HCT116 (cell line): ENCODE data around the gene LRCH4. TPM values are rescaled to one million over a fixed set of nuclear protein-coding genes. Genes with fewer than 3 reads are reported as not detected.

Source experiments
- ATAC-seq: fragments of 200-7000 bp; cut with Tn5 transposase; 2 replicates; pipeline ENCODE4 v1.9.1; 2020; ENCODE audit warnings: mild to moderate bottlenecking, moderate library complexity
- BruUV-seq: library from RNA; stranded (reverse); fragments of 400-500 nt; replicated peaks from 2 replicates; lab custom pipeline; 2021; lab: Mats Ljungman, UMichigan
- CTCF ChIA-PET: fragments of 300-600 bp; sonication (Branson Sonifier 250); formaldehyde crosslinking; loops from one replicate; lab custom pipeline; 2021; ENCODE audit warnings: antibody characterized with exemption; lab: Charles Lee
- POLR2A ChIA-PET: fragments of 300-600, 350-600 bp; sonication (Branson Sonifier 250); formaldehyde crosslinking; loops from one replicate; lab custom pipeline; 2021; ENCODE audit warnings: antibody characterized with exemption; lab: Charles Lee
- RAD21 ChIA-PET, 2 experiments: fragments of 300-600 bp; sonication (Branson Sonifier 250); formaldehyde crosslinking; loops; one replicate each; lab custom pipeline; 2023; ENCODE audit warnings: low total read pairs in 2 of 2; ENCODE audit not compliant: uncharacterized antibody in 2 of 2, unreplicated experiment in 2 of 2, low non-redundant PET in 1 of 2; lab: Charles Lee
- DNase-seq: peaks from one replicate; pipeline ENCODE4 v3.0.0-alpha.2; 2010; ENCODE audit warnings: low read depth, low spot score
- H2AFZ ChIP-seq: fragments of 200-600 bp; shearing (Covaris generic), sonication (generic); 2 replicates; pipeline ENCODE4 v1.6.1; 2017; ENCODE audit warnings: low read depth, mixed run types, mixed read lengths, antibody characterized with exemption, low read length; ENCODE audit not compliant: poor library complexity, severe bottlenecking
- H3K27ac ChIP-seq: 2 replicates; pipeline ENCODE4 v1.5.1; 2012; ENCODE audit warnings: low read depth, low read length
- H3K27me3 ChIP-seq: fragments of 200-600 bp; sonication (generic); 2 replicates; pipeline ENCODE4 v1.6.1; 2016; ENCODE audit warnings: mixed run types, low read length, mixed read lengths; ENCODE audit not compliant: insufficient read depth
- H3K36me3 ChIP-seq, 2 experiments: fragments of 200-500 bp in 1 of 2; fragments of 200-600 bp in 1 of 2; sonication (Bioruptor generic) in 1 of 2; sonication (generic) in 1 of 2; 2 replicates each; pipeline versions ENCODE4 v1.5.1 to v1.6.1; 2014 to 2016; ENCODE audit warnings: low read length in 2 of 2, inconsistent platforms in 1 of 2, mixed read lengths in 1 of 2, mixed run types in 1 of 2; ENCODE audit not compliant: insufficient read depth in 2 of 2, control insufficient read depth in 1 of 2
- H3K4me1 ChIP-seq, 2 experiments: fragments of 200-600 bp in 1 of 2; sonication (generic) in 1 of 2; 2 replicates each; pipeline versions ENCODE4 v1.5.1 to v1.6.1; 2012 to 2017; ENCODE audit warnings: low read length in 2 of 2, inconsistent platforms in 1 of 2, mild to moderate bottlenecking in 1 of 2, mixed read lengths in 1 of 2, mixed run types in 1 of 2, moderate library complexity in 1 of 2; ENCODE audit not compliant: insufficient read depth in 2 of 2, control insufficient read depth in 1 of 2
- H3K4me2 ChIP-seq: fragments of 200-600 bp; sonication (generic); 2 replicates; pipeline ENCODE4 v1.6.1; 2017; ENCODE audit warnings: mixed run types, low read length, mixed read lengths
- H3K4me3 ChIP-seq, 2 experiments: fragments of 200-600 bp in 1 of 2; sonication (generic) in 1 of 2; replicated peaks in 1 of 2; 2 replicates each; pipeline ENCODE4 v1.5.1; 2011 to 2016; ENCODE audit warnings: low read length in 2 of 2, control low read depth in 1 of 2, low read depth in 1 of 2, mild to moderate bottlenecking in 1 of 2, mixed read lengths in 1 of 2, mixed run types in 1 of 2
- H3K79me2 ChIP-seq: fragments of 200-600 bp; sonication (generic); 2 replicates; pipeline ENCODE4 v1.6.1; 2017; ENCODE audit warnings: mild to moderate bottlenecking, mixed run types, low read length, moderate library complexity, mixed read lengths; ENCODE audit not compliant: insufficient read depth
- H3K9ac ChIP-seq: fragments of 200-600 bp; sonication (generic); 2 replicates; pipeline ENCODE4 v1.6.1; 2016; ENCODE audit warnings: low read length, mixed read lengths
- H3K9me2 ChIP-seq: fragments of 200-600 bp; sonication (generic), shearing (Covaris generic); 2 replicates; pipeline ENCODE4 v1.6.1; 2017; ENCODE audit warnings: mixed run types, mild to moderate bottlenecking, moderate library complexity; ENCODE audit not compliant: insufficient read depth
- H3K9me3 ChIP-seq, 2 experiments: fragments of 200-500 bp in 1 of 2; fragments of 200-600 bp in 1 of 2; sonication (Bioruptor generic) in 1 of 2; sonication (generic) in 1 of 2; 2 replicates each; pipeline ENCODE4 v1.6.1; 2014 to 2017; ENCODE audit warnings: low read length in 2 of 2, mixed read lengths in 2 of 2, inconsistent platforms in 1 of 2, low read depth in 1 of 2, mild to moderate bottlenecking in 1 of 2, mixed run types in 1 of 2, moderate library complexity in 1 of 2; ENCODE audit not compliant: control insufficient read depth in 1 of 2, insufficient read depth in 1 of 2
- H4K20me1 ChIP-seq: fragments of 200-600 bp; sonication (generic), shearing (Covaris generic); 2 replicates; pipeline ENCODE4 v1.6.1; 2017; ENCODE audit warnings: mixed run types, mild to moderate bottlenecking, moderate library complexity; ENCODE audit not compliant: insufficient read depth
- CBX3 ChIP-seq: IDR thresholded peaks from 2 replicates; pipeline ENCODE4 v1.6.1; 2012; ENCODE audit warnings: low read depth
- CEBPB ChIP-seq: IDR thresholded peaks from 2 replicates; pipeline ENCODE4 v1.6.1; 2012; ENCODE audit warnings: low read depth
- EGR1 ChIP-seq: IDR thresholded peaks from 2 replicates; pipeline ENCODE4 v1.6.1; 2012; ENCODE audit warnings: low read depth
- EZH2 ChIP-seq: fragments of 200-600 bp; sonication (generic); IDR thresholded peaks from 2 replicates; pipeline ENCODE4 v1.6.1; 2017; ENCODE audit warnings: antibody characterized with exemption, mixed run types
- EZH2phosphoT487 ChIP-seq: fragments of 200-600 bp; IDR thresholded peaks from 2 replicates; pipeline ENCODE4 v1.6.1; 2018; ENCODE audit warnings: antibody characterized with exemption, borderline replicate concordance
- FOSL1 ChIP-seq: IDR thresholded peaks from 2 replicates; pipeline ENCODE4 v1.6.1; 2012; ENCODE audit warnings: low read depth
- MAX ChIP-seq: IDR thresholded peaks from 2 replicates; pipeline ENCODE4 v1.6.1; 2012
- POLR2A ChIP-seq: IDR thresholded peaks from 2 replicates; pipeline ENCODE4 v1.7.0; 2011; ENCODE audit warnings: borderline replicate concordance; ENCODE audit not compliant: insufficient read depth, insufficient read length; ENCODE audit errors: extremely low read depth
- POLR2AphosphoS5 ChIP-seq: IDR thresholded peaks from 2 replicates; pipeline ENCODE4 v1.6.1; 2011; ENCODE audit warnings: mild to moderate bottlenecking, low read depth, low read length, moderate library complexity
- RAD21 ChIP-seq: IDR thresholded peaks from 2 replicates; pipeline ENCODE4 v1.6.1; 2012; ENCODE audit warnings: low read depth, mild to moderate bottlenecking
- REST ChIP-seq: IDR thresholded peaks from 2 replicates; pipeline ENCODE4 v1.6.1; 2012; ENCODE audit warnings: low read depth
- SP1 ChIP-seq: IDR thresholded peaks from 2 replicates; pipeline ENCODE4 v1.6.1; 2012; ENCODE audit warnings: low read depth
- SRF ChIP-seq: IDR thresholded peaks from 2 replicates; pipeline ENCODE4 v1.6.1; 2012; ENCODE audit warnings: low read depth
- YY1 ChIP-seq: IDR thresholded peaks from 2 replicates; pipeline ENCODE4 v1.6.1; 2011; ENCODE audit warnings: low read length, low read depth, moderate library complexity, mild to moderate bottlenecking; ENCODE audit not compliant: insufficient replicate concordance; ENCODE audit errors: extremely low read depth
- ZBTB33 ChIP-seq: IDR thresholded peaks from 2 replicates; pipeline ENCODE4 v1.6.1; 2011; ENCODE audit warnings: mild to moderate bottlenecking, low read length, moderate library complexity; ENCODE audit not compliant: insufficient replicate concordance; ENCODE audit errors: extremely low read depth
- intact Hi-C: fragments of 100-400 bp; cut with micrococcal nuclease; formaldehyde crosslinking; loops from 2 replicates; pipeline ENCODE4 v1.10.0; 2022
- total RNA-seq: library from RNA; stranded (reverse); gene quantifications from one replicate; pipeline ENCODE4 v1.2.1, GENCODE V29; 2021; ENCODE audit not compliant: unreplicated experiment

LRCH4 gene
- total RNA-seq, 1 experiment from 2014 or later = 47.9 TPM

DNA sequence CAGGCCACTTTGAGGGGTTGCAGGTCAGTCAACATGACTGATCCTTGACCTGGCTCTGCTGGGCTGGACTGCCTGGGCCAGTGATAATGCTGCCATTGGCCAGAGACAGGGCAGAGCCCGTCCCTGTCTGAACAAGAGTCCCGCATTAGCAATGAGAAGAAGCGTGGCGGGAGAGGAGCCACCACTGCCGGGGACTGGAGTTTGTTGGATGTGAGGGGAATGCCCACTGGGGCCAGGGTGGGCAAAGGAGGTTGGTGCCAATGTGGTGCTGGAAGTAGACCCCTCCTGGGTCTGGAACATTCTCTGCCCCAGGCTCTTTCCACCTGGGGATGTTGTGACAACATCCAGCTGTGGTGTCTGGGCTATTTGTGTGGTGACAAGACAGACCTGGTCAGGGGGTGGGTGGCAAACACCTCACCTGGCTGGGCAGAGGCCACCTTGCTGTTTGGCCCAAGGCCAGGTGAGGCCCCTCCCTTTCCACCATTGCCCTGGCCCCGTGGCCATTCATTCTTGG lies 19.9 kb downstream of the LRCH4 start:
- POLR2A ChIA-PET = no interaction called here
- CTCF ChIA-PET = no interaction called here
- Histone ChIP-seq H4K20me1 (no peaks in the 10 kb centered on the region), H3K4me2 (no peak overlapping the region), H3K9ac (no peak overlapping the region), H3K36me3 (no peaks in the 10 kb centered on the region), H3K79me2 (no peaks in the 10 kb centered on the region), H3K27me3 (no peaks in the 10 kb centered on the region), H3K9me2 (no peaks in the 10 kb centered on the region), H3K4me3 (no peak overlapping the region), H2AFZ (no peak overlapping the region), H3K9me3 (no peaks in the 10 kb centered on the region), H3K27ac (no peak overlapping the region), H3K4me1 (peaks cover 6 to 34% of the 10 kb centered on the region in 2 experiments)
- ATAC-seq (no peak), DNase-seq (no peak)
- TF ChIP-seq POLR2AphosphoS5 = no peak
- TF ChIP-seq SRF = no peak
- no peak for TF ChIP-seq EGR1
- TF ChIP-seq MAX = no peak
- no peak for TF ChIP-seq YY1
- TF ChIP-seq ZBTB33 = no peak
- no peak for TF ChIP-seq REST
- no peak for TF ChIP-seq CEBPB
- TF ChIP-seq EZH2phosphoT487 = no peak
- no peak for TF ChIP-seq CBX3
- no peak for TF ChIP-seq FOSL1
- TF ChIP-seq RAD21 = no peak
- no peak for TF ChIP-seq POLR2A
- no peak for TF ChIP-seq EZH2
- TF ChIP-seq SP1 = no peak
- RAD21 ChIA-PET = no interaction called here
- intact Hi-C loops = no loop called here
- BruUV-seq = no TSS peak
